CD4-positive, alpha-beta T cell (primary cell): ENCODE measurements around the gene RAD9A. TPM values are rescaled to one million over a fixed set of nuclear protein-coding genes. Genes with fewer than 3 reads are reported as not detected.
"Not testable (repeated sequence)": the region's sequence is repeated elsewhere in the genome, so short reads cannot be mapped to it uniquely, and the experiment has no call there.

Source experiments
- ATAC-seq: fragments of 200-7000 bp; cut with Tn5 transposase; one replicate; pipeline ENCODE4 v1.10.0; 2022; ENCODE audit warnings: mild to moderate bottlenecking; ENCODE audit not compliant: poor library complexity
- CTCF ChIA-PET: fragments of 350-600 bp; sonication (Branson Sonifier 250); formaldehyde crosslinking; loops from one replicate; lab custom pipeline; 2021; ENCODE audit warnings: antibody characterized with exemption, inconsistent platforms; lab: Charles Lee
- POLR2A ChIA-PET: fragments of 350-600 bp; sonication (Branson Sonifier 250); formaldehyde crosslinking; loops from one replicate; lab custom pipeline; 2021; ENCODE audit warnings: antibody characterized with exemption, inconsistent platforms; lab: Charles Lee
- DNase-seq, 14 experiments: peaks; one replicate each; pipeline ENCODE4 v3.0.0-alpha.2; 2013 to 2020; ENCODE audit warnings: mixed read lengths in 2 of 14
- H3K27ac ChIP-seq, 2 donors: one replicate each; pipeline versions ENCODE4 v1.5.1 to v1.7.0; 2013; ENCODE audit warnings: low read length in 2 of 2, low read depth in 1 of 2, mild to moderate bottlenecking in 1 of 2
- H3K27me3 ChIP-seq, 2 experiments: 1 replicate in 1 of 2; 2 replicates in 1 of 2; pipeline versions ENCODE4 v1.6.1 to v1.7.0; 2013; ENCODE audit warnings: low read length in 2 of 2, control low read depth in 1 of 2, mild to moderate bottlenecking in 1 of 2, moderate library complexity in 1 of 2; ENCODE audit not compliant: insufficient read depth in 2 of 2, control insufficient read depth in 1 of 2
- H3K36me3 ChIP-seq: one replicate; pipeline ENCODE4 v1.6.1; 2013; ENCODE audit warnings: low read length, control low read depth; ENCODE audit not compliant: insufficient read depth
- H3K4me1 ChIP-seq: one replicate; pipeline ENCODE4 v1.6.1; 2013; ENCODE audit warnings: low read length, control low read depth; ENCODE audit not compliant: insufficient read depth
- H3K4me3 ChIP-seq: one replicate; pipeline ENCODE4 v1.5.1; 2013; ENCODE audit warnings: mild to moderate bottlenecking, low read length, moderate library complexity
- H3K9me3 ChIP-seq, 2 experiments: 1 replicate in 1 of 2; 2 replicates in 1 of 2; pipeline versions ENCODE4 v1.6.1 to v1.7.0; 2013; ENCODE audit warnings: low read length in 2 of 2, mild to moderate bottlenecking in 2 of 2, control low read depth in 1 of 2, moderate library complexity in 1 of 2; ENCODE audit not compliant: control insufficient read depth in 1 of 2, insufficient read depth in 1 of 2
- H3K27ac Mint-ChIP-seq: one replicate; pipeline ENCODE4 v1.8.0; 2020; ENCODE audit warnings: mixed read lengths
- H3K27me3 Mint-ChIP-seq: one replicate; pipeline ENCODE4 v1.8.0; 2021; ENCODE audit warnings: mixed read lengths
- H3K36me3 Mint-ChIP-seq: one replicate; pipeline ENCODE4 v1.8.0; 2021; ENCODE audit warnings: low read depth, mixed read lengths
- H3K4me1 Mint-ChIP-seq: one replicate; pipeline ENCODE4 v1.8.0; 2021; ENCODE audit warnings: low read depth, mixed read lengths
- H3K4me3 Mint-ChIP-seq: one replicate; pipeline ENCODE4 v1.8.0; 2020; ENCODE audit warnings: mild to moderate bottlenecking, mixed read lengths
- H3K9me3 Mint-ChIP-seq: one replicate; pipeline ENCODE4 v1.8.0; 2020; ENCODE audit warnings: mixed read lengths
- CTCF ChIP-seq: fragments of 200-600 bp; IDR thresholded peaks from one replicate; pipeline ENCODE4 v1.8.0; 2022; ENCODE audit warnings: antibody characterized with exemption, mild to moderate bottlenecking
- intact Hi-C, 2 experiments: fragments of 100-400 bp; cut with DNase I in 1 of 2; cut with micrococcal nuclease in 1 of 2; formaldehyde crosslinking; loops; one replicate each; pipeline versions ENCODE4 v1.15.1 to v1.9.0; 2023 to 2025; cut with DNase I, micrococcal nuclease
- total RNA-seq, 174 experiments: library from RNA in 2 of 174; stranded (reverse) in 2 of 174; gene quantifications; one replicate each; pipeline ENCODE4 v1.2.3 and lab custom pipeline; 2021 to 2026

Gene RAD9A
- total RNA-seq, 2 experiments from 2014 or later: 19.3 to 20.3 TPM

- Histone ChIP-seq H3K4me1 (peaks cover 46% of the 10 kb centered on the region), H3K36me3 (no peaks in the 10 kb centered on the region), H3K4me3 (no peak overlapping the region), H3K9me3 (no peaks in the 10 kb centered on the region), H3K27me3 (no peaks in the 10 kb centered on the region), H3K27ac (no peak overlapping the region)
- no peak for TF ChIP-seq CTCF
- peak in 1 of 14 experiments; percentile 2 for DNase-seq
- no peak for ATAC-seq
- Mint-ChIP-seq H3K9me3 (no peaks in the 10 kb centered on the region), H3K27me3 (no peaks in the 10 kb centered on the region), H3K4me1 (peaks cover 41% of the 10 kb centered on the region), H3K27ac (no peak overlapping the region), H3K36me3 (peaks cover 7% of the 10 kb centered on the region), H3K4me3 (peak overlapping the region; percentile 26)
- POLR2A ChIA-PET: interaction anchor here (1.2 to 12.5 kb wide), 5 partner anchors 10 to 21 kb away, joined by 4 to 411 read pairs (median 8); partner anchors contain the start of genes PPP1CA, PTPRCAP, RPS6KB2 and TBC1D10C
- intact Hi-C loops: no loop called here
- CTCF ChIA-PET: interaction anchor here (1.2 kb wide), 1 partner anchor 22 kb away, joined by 3 read pairs; no protein-coding TSS in a partner anchor
Measured at GRCh38 chr11:67422891-67423290, 31.1 kb downstream of the RAD9A start.

- Histone ChIP-seq H3K27me3 (no peaks in the 10 kb centered on the region), H3K9me3 (no peaks in the 10 kb centered on the region), H3K4me3 (no peak overlapping the region), H3K4me1 (peaks cover 42% of the 10 kb centered on the region), H3K36me3 (no peaks in the 10 kb centered on the region), H3K27ac (no peak overlapping the region)
- peaks cover 41% of the 10 kb centered on the region for H3K4me1 Mint-ChIP-seq
- CTCF ChIA-PET: interaction anchor here (1.2 kb wide), 1 partner anchor 22 kb away, joined by 3 read pairs; no protein-coding TSS in a partner anchor
- intact Hi-C loops: no loop called here
- no peaks in the 10 kb centered on the region for H3K9me3 Mint-ChIP-seq
- DNase-seq (no peak), ATAC-seq (no peak)
- no peak overlapping the region for H3K4me3 Mint-ChIP-seq
- no peaks in the 10 kb centered on the region for H3K27me3 Mint-ChIP-seq
- no peak overlapping the region for H3K27ac Mint-ChIP-seq
- no peak for TF ChIP-seq CTCF
- POLR2A ChIA-PET: interaction anchor here (1.2 to 7.4 kb wide), 4 partner anchors 11 to 22 kb away, joined by 4 to 136 read pairs (median 7); partner anchors contain the start of genes PPP1CA and TBC1D10C
- peaks cover 13% of the 10 kb centered on the region for H3K36me3 Mint-ChIP-seq
Measured at GRCh38 chr11:67423466-67423865, 31.7 kb downstream of the RAD9A start.

- Mint-ChIP-seq H3K9me3 (no peaks in the 10 kb centered on the region), H3K4me3 (no peak overlapping the region), H3K27me3 (no peaks in the 10 kb centered on the region), H3K4me1 (peaks cover 41% of the 10 kb centered on the region), H3K27ac (no peak overlapping the region), H3K36me3 (peaks cover 19% of the 10 kb centered on the region)
- TF ChIP-seq CTCF: no peak
- Histone ChIP-seq H3K4me3 (no peak overlapping the region), H3K9me3 (no peaks in the 10 kb centered on the region), H3K27ac (no peak overlapping the region), H3K36me3 (no peaks in the 10 kb centered on the region), H3K27me3 (no peaks in the 10 kb centered on the region), H3K4me1 (peaks cover 42% of the 10 kb centered on the region)
- CTCF ChIA-PET: no interaction called here
- ATAC-seq: no peak
- DNase-seq: no peak
- intact Hi-C loops: no loop called here
- POLR2A ChIA-PET: interaction anchor here (1.2 to 7.4 kb wide), 4 partner anchors 12 to 22 kb away, joined by 4 to 136 read pairs (median 7); partner anchors contain the start of genes PPP1CA and TBC1D10C
Measured at GRCh38 chr11:67423891-67424613, 32.3 kb downstream of the RAD9A start.

- H3K9me3 ChIP-seq, H3K27me3 ChIP-seq, H3K27me3 Mint-ChIP-seq, ATAC-seq, H3K9me3 Mint-ChIP-seq, intact Hi-C loops: not testable (repeated sequence)
- H3K4me3 Mint-ChIP-seq: peak overlapping the region; percentile 98
- ChIA-PET POLR2A (interaction anchor here (1.0 to 17.7 kb wide), 10 partner anchors 10 to 188 kb away, joined by 3 to 411 read pairs (median 13); partner anchors contain the start of genes AIP, CARNS1, CDK2AP2 and PPP1CA), CTCF (interaction anchor here (1.5 kb wide), 1 partner anchor 45 kb away, joined by 5 read pairs; no protein-coding TSS in a partner anchor)
- peak overlapping the region; percentile 96 for H3K27ac Mint-ChIP-seq
- peaks cover 23% of the 10 kb centered on the region for H3K36me3 ChIP-seq
- DNase-seq: peak in 1 of 14 experiments; percentile 4
- H3K27ac ChIP-seq: peak overlapping the region; percentile 42 to 86
- H3K4me3 ChIP-seq: peak overlapping the region; percentile 92
- H3K4me1 Mint-ChIP-seq: peaks cover 34% of the 10 kb centered on the region
- H3K36me3 Mint-ChIP-seq: peaks cover 33% of the 10 kb centered on the region
- H3K4me1 ChIP-seq: peaks cover 51% of the 10 kb centered on the region
Measured at GRCh38 chr11:67427364-67427859, 35.6 kb downstream of the RAD9A start.
